B cell (primary cell): ENCODE measurements around the gene HEG1.

Source experiments
- CTCF ChIP-seq: fragments of 200-600 bp; IDR thresholded peaks from one replicate; pipeline ENCODE4 v1.8.0; 2022; ENCODE audit warnings: antibody characterized with exemption, mild to moderate bottlenecking
- EZH2 ChIP-seq: IDR thresholded peaks from 2 replicates; pipeline ENCODE4 v1.6.1; 2012; ENCODE audit warnings: borderline replicate concordance, low read depth, mild to moderate bottlenecking, moderate library complexity, low read length; ENCODE audit not compliant: insufficient read depth, poor library complexity, severe bottlenecking

- TF ChIP-seq CTCF (no peak), EZH2 (no peak)
Observed at GRCh38 chr3:125035217-125035616, 20.6 kb downstream of the HEG1 start.
